Adipocyte (in vitro differentiated cells): ENCODE measurements around the gene KCNMA1.

ENCODE experiments used
- DNase-seq: peaks from one replicate; pipeline ENCODE4 v3.0.0-alpha.2; 2015; ENCODE audit warnings: low read depth
- H3K27me3 ChIP-seq: replicated peaks from 2 replicates; pipeline ENCODE4 v1.7.0; 2013; ENCODE audit warnings: mild to moderate bottlenecking, low read length, moderate library complexity; ENCODE audit not compliant: control insufficient read depth, insufficient read depth
- H3K36me3 ChIP-seq: 2 replicates; pipeline ENCODE4 v1.7.0; 2013; ENCODE audit warnings: low read length, mild to moderate bottlenecking, moderate library complexity; ENCODE audit not compliant: control insufficient read depth, insufficient read depth, severe bottlenecking
- H3K4me1 ChIP-seq: 2 replicates; pipeline ENCODE4 v1.7.0; 2013; ENCODE audit warnings: mild to moderate bottlenecking, low read length, moderate library complexity; ENCODE audit not compliant: control insufficient read depth, insufficient read depth
- H3K4me3 ChIP-seq: 2 replicates; pipeline ENCODE4 v1.7.0; 2013; ENCODE audit warnings: mild to moderate bottlenecking, low read length, moderate library complexity
- H3K9ac ChIP-seq: 2 replicates; pipeline ENCODE4 v1.7.0; 2013; ENCODE audit warnings: mild to moderate bottlenecking, low read length, moderate library complexity
- H3K9me3 ChIP-seq: 2 replicates; pipeline ENCODE4 v1.7.0; 2013; ENCODE audit warnings: mild to moderate bottlenecking, low read length, moderate library complexity; ENCODE audit not compliant: control insufficient read depth

KCNMA1 gene

DNA sequence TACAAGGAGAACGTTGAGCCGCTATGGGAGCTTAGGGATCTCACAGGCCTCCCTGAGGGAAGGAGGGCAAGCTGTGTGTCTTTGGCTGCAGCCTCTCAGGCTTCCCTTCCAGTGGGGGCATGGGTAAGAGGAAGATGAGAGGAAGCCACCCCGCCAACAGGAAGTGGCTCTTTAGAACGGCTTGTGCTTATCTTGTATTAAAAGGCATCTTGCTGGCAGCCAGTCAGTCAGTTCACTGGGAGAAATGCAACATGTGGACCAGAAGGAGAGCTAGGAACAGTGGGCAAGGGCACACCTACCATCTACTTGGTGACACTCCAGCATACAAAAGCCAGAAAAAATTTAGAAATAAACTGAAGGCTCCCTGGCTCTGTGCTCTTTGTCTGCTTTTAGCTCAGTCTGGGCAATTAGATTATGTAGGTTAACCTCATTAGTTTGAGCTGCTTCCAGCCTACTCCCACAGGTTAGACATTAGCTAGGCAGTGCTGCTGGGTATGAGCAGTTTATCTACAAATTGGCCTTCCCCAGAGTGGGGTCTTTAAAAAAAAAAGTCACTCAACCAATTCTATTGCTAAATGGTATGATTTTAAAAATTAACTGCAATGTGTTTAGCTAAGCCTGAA lies 595.9 kb downstream of the KCNMA1 start:
- no peak overlapping the region for H3K4me3 ChIP-seq
- no peak for DNase-seq
- no peaks in the 10 kb centered on the region for H3K9me3 ChIP-seq
- peaks cover 12% of the 10 kb centered on the region for H3K4me1 ChIP-seq
- H3K36me3 ChIP-seq, result no peaks in the 10 kb centered on the region
- no peaks in the 10 kb centered on the region for H3K27me3 ChIP-seq
- H3K9ac ChIP-seq, result no peak overlapping the region

- no peaks in the 10 kb centered on the region for H3K27me3 ChIP-seq
- H3K4me1 ChIP-seq, result peaks cover 20% of the 10 kb centered on the region
- H3K9ac ChIP-seq, result no peak overlapping the region
- DNase-seq, result no peak
- no peaks in the 10 kb centered on the region for H3K36me3 ChIP-seq
- H3K4me3 ChIP-seq, result no peak overlapping the region
- H3K9me3 ChIP-seq, result no peaks in the 10 kb centered on the region
These were observed 599.2 kb downstream of the KCNMA1 start for GRCh38 chr10:77038407-77038806.

DNA sequence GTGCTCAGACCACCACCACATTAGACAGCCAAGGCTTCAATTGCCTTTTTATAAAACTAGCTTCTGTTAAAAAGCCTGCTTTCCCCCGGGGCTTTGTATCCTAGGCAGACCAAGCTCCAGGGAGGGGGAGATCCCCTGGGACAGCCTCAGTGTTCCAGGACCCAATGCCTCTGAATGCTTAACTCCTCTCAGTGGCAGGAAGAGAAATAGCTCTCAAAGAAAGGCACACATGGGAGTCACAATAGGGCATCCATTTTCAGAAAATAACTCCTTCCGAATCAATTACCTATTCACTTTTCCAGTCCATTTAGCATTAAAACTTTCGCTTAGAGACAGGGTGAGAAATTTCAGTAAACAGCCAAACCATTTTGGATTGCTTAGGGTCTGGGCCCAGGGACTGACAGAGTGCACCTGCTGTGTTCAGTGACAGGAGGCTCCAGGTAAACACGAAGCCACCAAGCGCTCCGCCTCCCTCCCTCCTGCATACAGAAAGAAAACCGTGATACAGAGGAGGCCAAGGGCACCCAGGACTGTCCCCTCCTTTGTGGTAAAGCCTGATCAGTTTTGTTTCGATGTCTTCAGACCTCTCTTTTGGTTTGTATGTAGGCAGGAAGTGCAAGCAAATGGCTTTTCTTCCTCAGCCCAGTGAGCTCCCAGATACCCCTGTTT lies 599.7 kb downstream of the KCNMA1 start:
- no peaks in the 10 kb centered on the region for H3K36me3 ChIP-seq
- no peaks in the 10 kb centered on the region for H3K9me3 ChIP-seq
- H3K4me3 ChIP-seq, result no peak overlapping the region
- no peak overlapping the region for H3K9ac ChIP-seq
- peaks cover 15% of the 10 kb centered on the region for H3K4me1 ChIP-seq
- no peaks in the 10 kb centered on the region for H3K27me3 ChIP-seq
- no peak for DNase-seq

DNA sequence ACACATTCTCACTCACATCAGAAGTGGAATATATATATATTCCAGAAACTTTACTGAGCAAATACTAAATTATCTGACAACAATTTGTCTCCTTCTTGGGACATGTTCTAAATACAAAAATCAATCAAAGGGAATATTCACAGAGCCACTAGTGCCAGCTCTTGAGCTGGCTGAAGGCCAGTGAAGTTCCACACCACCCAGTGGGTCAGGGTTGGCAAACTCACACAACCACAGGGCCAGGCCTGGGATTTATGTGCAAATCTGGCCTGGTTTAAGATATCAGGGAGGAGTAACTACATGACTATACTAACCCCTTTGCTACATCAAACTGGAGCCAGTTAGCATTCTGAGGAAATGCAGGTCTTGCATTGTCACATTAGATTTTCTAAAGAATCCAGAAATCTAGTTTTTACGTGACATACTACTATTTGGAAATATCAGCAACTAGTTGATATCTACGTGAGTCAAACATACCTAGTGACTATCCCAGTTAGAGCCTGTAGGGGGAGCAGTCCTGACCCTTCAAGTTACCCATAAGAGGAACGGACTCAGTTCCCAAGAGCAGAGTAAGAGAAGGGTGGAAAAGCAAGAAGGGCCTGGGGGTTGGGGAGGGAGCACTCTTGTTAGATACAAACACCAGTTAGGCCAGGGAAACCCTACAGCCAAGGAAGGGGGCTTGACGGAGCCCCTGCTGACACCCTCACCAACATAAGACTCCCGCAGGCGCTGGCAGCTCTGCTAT lies 600.4 kb downstream of the KCNMA1 start:
- Histone ChIP-seq H3K27me3 (no peaks in the 10 kb centered on the region), H3K9me3 (no peaks in the 10 kb centered on the region), H3K9ac (no peak overlapping the region), H3K4me1 (peaks cover 13% of the 10 kb centered on the region), H3K36me3 (no peaks in the 10 kb centered on the region), H3K4me3 (no peak overlapping the region)
- DNase-seq, result no peak

DNA sequence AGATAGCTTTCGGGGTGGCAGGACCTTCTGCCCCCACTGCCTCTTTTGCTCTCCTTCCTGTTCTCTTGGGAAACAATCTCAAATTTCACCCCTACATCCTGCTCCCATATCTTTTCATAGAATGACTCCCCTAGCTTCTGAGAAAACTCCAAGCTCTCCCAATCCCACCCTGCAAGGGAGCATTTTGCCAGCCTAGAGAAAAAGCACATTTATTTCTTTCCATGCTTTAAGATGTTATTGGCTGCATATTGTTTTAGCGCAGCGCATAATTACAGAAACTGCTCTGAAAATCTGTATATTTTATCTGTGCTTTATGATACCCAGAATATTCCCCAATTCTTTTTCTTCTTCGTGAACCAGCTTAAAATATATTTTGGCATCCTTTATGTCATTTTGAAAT lies 601.3 kb downstream of the KCNMA1 start:
- Histone ChIP-seq H3K9ac (no peak overlapping the region), H3K4me3 (no peak overlapping the region), H3K4me1 (peaks cover 13% of the 10 kb centered on the region), H3K27me3 (no peaks in the 10 kb centered on the region), H3K9me3 (no peaks in the 10 kb centered on the region), H3K36me3 (no peaks in the 10 kb centered on the region)
- no peak for DNase-seq

DNA sequence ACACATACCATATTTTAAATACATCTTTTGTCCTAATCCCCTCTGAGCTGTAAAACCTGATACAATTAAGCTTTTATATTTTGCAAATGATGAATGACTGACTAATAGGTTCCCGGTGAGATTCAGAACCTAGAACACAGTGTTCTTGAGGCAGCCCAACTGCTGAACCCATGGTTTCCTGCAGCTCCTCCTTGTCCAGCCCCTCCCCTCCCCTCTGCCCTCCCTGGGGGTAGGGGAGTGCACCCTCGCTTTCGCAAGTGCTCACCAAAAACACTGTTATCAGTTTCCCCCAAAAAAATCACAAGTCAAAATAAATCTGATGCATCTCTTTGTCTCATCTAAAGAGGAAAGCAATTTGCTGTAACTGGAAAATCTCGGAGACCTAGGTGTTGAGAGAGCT lies 602.8 kb downstream of the KCNMA1 start:
- Histone ChIP-seq H3K27me3 (no peaks in the 10 kb centered on the region), H3K9me3 (no peaks in the 10 kb centered on the region), H3K9ac (no peak overlapping the region), H3K36me3 (no peaks in the 10 kb centered on the region), H3K4me1 (peaks cover 13% of the 10 kb centered on the region), H3K4me3 (no peak overlapping the region)
- DNase-seq, result no peak

- H3K9me3 ChIP-seq, result no peaks in the 10 kb centered on the region
- no peak for DNase-seq
These were observed 603.4 kb downstream of the KCNMA1 start for GRCh38 chr10:77034240-77034639.

GRCh38 chr10:77032188-77032570 lies 605.4 kb downstream of the KCNMA1 start:
- Histone ChIP-seq H3K36me3 (no peaks in the 10 kb centered on the region), H3K9ac (no peak overlapping the region), H3K9me3 (no peaks in the 10 kb centered on the region), H3K27me3 (no peaks in the 10 kb centered on the region), H3K4me3 (no peak overlapping the region), H3K4me1 (peaks cover 13% of the 10 kb centered on the region)
- DNase-seq, result no peak

More at GRCh38 chr10:77034240-77034639, 603.4 kb downstream of the KCNMA1 start:
- no peak overlapping the region for H3K4me3 ChIP-seq
- H3K27me3 ChIP-seq, result no peaks in the 10 kb centered on the region
- H3K4me1 ChIP-seq, result peaks cover 13% of the 10 kb centered on the region
- H3K9ac ChIP-seq, result no peak overlapping the region
- H3K36me3 ChIP-seq, result no peaks in the 10 kb centered on the region

- peaks cover 13% of the 10 kb centered on the region for H3K4me1 ChIP-seq
- DNase-seq, result no peak
- no peak overlapping the region for H3K9ac ChIP-seq
- H3K9me3 ChIP-seq, result no peaks in the 10 kb centered on the region
- H3K4me3 ChIP-seq, result no peak overlapping the region
- H3K27me3 ChIP-seq, result no peaks in the 10 kb centered on the region
- no peaks in the 10 kb centered on the region for H3K36me3 ChIP-seq
These were observed 605.9 kb downstream of the KCNMA1 start for GRCh38 chr10:77031531-77032187.

DNA sequence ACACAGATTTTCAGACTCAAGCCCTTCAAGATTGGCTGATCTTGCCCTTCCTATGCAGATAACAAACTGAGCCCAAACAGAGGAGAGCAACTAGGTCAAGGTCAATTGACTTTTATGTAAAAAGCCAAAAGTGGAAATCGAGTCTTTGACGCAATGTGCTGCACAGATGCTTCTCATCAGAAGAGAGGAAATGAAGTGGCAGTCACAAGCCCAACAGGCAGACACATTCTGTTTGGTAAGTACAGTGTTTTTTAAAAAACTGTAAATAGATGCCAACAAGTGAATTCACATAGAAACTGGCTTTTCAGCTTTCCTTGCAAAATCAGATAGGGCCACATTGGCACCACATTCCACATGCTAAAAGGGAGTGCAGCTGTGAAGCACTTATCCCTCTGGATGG lies 606.6 kb downstream of the KCNMA1 start:
- no peaks in the 10 kb centered on the region for H3K27me3 ChIP-seq
- no peaks in the 10 kb centered on the region for H3K36me3 ChIP-seq
- H3K4me1 ChIP-seq, result peaks cover 13% of the 10 kb centered on the region
- no peak for DNase-seq
- no peak overlapping the region for H3K4me3 ChIP-seq
- H3K9me3 ChIP-seq, result no peaks in the 10 kb centered on the region
- H3K9ac ChIP-seq, result no peak overlapping the region
